GM21786 (cell line): ENCODE measurements around the gene ENTPD2.
"Not testable (repeated sequence)": the region's sequence is repeated elsewhere in the genome, so short reads cannot be mapped to it uniquely, and the experiment has no call there.

Experiments
- ATAC-seq: cut with Tn5 transposase; IDR thresholded peaks from one replicate; pipeline ENCODE4 v1.9.1; 2021; ENCODE audit not compliant: unreplicated experiment

The ENTPD2 gene

GRCh38 chr9:137004285-137004684 is 49.6 kb downstream of the ENTPD2 start:
- ATAC-seq = not testable (repeated sequence)

DNA sequence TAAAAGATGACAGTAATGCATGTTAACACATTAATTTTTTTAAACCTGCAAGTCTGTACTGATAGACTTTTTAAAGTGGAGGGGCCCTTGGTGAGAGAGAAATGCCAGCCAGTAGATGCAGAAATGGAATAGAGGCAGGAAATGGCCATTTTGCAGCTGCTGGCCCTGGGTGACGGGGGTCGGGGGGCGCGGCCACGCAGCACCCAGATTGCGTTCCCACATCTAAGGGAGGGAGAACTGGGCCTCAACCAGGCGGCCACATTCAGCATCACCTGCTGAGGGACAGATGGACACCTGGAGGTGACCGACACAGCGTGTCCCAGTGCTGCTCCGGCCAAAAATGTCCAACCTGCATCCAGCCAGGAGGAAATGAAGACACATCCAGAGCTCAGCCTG is 51.2 kb downstream of the ENTPD2 start:
- no peak for ATAC-seq

DNA sequence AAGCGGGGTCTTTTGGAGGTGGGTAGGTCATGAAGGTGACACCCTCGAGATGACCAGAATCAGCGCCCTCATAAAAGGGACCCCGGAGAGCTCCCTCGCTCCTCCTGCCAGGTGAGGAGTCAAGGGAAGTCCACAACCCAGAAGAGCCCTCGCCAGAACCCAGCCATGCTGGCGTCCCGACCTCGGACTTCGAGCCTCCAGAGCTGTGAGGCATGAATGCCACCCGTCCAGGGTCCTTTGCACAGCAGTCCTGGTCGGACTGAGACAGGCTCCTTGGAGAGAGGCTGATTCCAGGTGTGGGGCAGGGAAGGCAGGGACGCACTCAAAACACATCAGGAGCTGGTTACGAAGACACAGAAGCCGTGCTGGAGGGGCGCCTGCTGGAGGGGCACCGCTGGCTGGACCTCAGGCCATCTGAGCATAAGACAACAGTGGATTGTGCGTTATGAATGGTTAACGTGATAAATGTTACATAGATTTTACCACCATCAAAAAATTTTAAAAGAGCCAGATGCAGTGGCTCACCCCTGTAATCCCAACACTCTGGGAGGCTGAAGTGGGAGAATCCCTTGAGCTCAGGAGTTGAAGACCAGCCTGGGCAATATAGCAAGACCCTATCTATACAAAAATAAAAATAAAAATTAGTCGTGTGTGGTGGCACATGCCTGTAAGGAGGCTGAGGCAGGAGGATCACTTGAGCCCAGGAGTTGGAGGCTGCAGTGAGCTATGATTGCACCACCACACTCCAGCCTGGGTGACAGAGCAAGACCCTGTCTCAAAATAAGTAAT is 51.8 kb downstream of the ENTPD2 start:
- no peak for ATAC-seq

- peak; percentile 72 for ATAC-seq
Measured at GRCh38 chr9:137000177-137000930, 53.5 kb downstream of the ENTPD2 start.
